C4-2B (cell line): Measurements from ENCODE around the gene FOXK2.

Experiments
- H3K27ac ChIP-seq: fragments of 450-650 bp; 2 replicates; pipeline ENCODE4 v1.5.1; 2017
- ZFX ChIP-seq: fragments of 450-650 bp; IDR thresholded peaks from 2 replicates; pipeline ENCODE4 v1.6.1; 2017
- TF ChIP-seq, protein P1 (sequence below): fragments of 450-650 bp; conservative IDR thresholded peaks from 2 replicates; pipeline ENCODE4 v1.5.1; 2017; ENCODE audit warnings: mild to moderate bottlenecking

The FOXK2 gene

DNA sequence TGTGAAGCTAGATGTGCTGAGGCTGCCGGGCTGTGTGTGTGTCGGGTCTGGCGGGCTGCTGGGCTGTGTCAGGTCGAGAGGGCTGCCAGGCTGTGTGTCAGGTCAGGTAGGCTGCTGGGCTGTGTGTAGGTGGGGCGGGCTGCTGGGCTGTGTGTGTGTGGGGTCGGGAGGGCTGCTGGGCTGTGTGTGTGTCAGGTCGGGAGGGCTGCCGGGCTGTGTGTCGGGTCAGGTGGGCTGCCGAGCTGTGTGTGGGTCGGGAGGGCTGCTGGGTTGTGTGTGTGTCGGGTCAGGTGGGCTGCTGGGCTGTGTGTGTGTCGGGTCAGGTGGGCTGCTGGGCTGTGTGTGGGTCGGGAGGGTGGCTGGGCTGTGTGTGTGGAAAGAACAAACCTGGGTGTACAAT is 120.1 kb downstream of the FOXK2 start:
- H3K27ac ChIP-seq, result no peak overlapping the region
- TF ChIP-seq, protein P1, sequence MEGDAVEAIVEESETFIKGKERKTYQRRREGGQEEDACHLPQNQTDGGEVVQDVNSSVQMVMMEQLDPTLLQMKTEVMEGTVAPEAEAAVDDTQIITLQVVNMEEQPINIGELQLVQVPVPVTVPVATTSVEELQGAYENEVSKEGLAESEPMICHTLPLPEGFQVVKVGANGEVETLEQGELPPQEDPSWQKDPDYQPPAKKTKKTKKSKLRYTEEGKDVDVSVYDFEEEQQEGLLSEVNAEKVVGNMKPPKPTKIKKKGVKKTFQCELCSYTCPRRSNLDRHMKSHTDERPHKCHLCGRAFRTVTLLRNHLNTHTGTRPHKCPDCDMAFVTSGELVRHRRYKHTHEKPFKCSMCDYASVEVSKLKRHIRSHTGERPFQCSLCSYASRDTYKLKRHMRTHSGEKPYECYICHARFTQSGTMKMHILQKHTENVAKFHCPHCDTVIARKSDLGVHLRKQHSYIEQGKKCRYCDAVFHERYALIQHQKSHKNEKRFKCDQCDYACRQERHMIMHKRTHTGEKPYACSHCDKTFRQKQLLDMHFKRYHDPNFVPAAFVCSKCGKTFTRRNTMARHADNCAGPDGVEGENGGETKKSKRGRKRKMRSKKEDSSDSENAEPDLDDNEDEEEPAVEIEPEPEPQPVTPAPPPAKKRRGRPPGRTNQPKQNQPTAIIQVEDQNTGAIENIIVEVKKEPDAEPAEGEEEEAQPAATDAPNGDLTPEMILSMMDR, result no peak
- TF ChIP-seq ZFX, result no peak

GRCh38 chr17:82640036-82640435 is 120.5 kb downstream of the FOXK2 start:
- TF ChIP-seq, protein P1, result no peak
- TF ChIP-seq ZFX, result no peak
- H3K27ac ChIP-seq, result no peak overlapping the region

DNA sequence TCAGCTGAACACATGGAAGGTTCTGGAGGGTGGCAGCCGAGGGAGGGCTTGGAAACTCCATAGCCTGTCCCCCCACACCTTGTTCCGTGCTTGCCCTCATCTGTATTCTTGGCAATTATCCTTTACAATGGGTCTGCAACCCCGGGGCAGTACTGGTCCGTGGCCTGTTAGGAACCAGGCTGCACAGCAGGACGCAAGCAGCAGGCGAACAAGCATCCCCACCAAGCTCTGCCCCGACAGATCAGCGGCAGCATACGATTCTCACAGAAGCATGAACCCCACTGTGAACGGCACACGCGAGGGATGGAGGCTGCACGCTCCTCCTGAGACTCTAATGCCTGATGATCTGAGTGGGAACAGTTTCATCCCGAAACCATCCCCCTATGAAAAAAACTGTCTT is 122.5 kb downstream of the FOXK2 start:
- TF ChIP-seq ZFX, result no peak
- TF ChIP-seq, protein P1, result no peak
- H3K27ac ChIP-seq, result no peak overlapping the region

GRCh38 chr17:82644148-82644547 is 124.6 kb downstream of the FOXK2 start:
- TF ChIP-seq ZFX, result no peak
- TF ChIP-seq, protein P1, result no peak
- H3K27ac ChIP-seq, result no peak overlapping the region

GRCh38 chr17:82645516-82645915 is 126.0 kb downstream of the FOXK2 start:
- H3K27ac ChIP-seq, result no peak overlapping the region
- no peak for TF ChIP-seq ZFX
- TF ChIP-seq, protein P1, result no peak

DNA sequence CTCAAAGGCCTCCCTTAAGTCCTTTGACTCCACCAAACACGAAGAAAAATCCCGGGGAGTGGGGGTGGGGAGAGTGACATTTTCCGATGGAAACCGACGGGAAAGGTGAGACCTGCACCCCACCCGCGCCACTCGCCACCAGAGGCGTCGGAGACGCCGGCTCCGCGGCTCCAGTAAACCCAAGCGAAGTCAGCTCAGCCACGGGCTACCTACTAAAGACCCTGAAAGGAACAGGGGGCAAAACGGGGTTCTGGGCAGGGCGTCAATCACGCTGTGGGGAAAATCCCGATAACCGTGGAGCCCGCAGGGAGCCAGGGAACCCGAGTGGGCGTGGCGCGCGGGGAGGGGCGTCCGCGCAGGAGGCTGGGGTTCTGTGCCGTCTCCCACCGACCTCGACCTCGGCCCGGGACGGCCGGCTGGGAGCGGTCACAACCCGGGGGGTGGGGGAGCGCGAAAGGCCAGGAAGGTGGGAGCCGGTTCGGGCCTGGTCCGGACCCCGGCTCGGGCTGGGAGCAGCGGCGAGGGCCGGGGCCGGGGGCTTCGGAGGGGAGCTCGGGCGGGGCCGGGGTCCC is 128.1 kb downstream of the FOXK2 start:
- peak overlapping the region; percentile 96 for H3K27ac ChIP-seq
- no peak for TF ChIP-seq ZFX
- TF ChIP-seq, protein P1, result no peak

DNA sequence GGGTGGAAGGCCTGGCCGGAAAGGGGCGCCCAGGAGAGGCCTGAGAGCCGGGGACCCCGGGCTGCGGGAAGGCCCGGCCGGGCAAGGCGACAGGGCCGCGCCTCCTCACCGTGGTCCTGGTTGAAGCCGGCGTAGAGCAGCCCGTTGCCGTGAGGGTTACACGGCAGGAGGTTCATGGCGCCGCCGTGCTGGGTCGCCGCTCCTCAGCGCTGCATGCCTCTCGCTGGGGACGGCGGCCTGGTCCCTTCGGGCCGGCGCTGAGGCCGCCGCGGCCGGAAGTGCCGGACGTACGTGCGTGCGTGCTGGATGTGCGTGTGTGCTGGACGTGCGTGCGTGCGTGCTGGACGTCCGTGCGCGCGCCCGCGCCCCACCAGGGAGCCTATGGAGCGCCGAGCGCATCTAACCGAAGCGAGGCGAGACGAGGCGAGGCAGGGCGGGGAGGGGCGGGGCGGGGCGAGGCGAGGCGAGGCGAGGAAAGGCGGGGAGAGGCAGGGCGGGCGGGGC is 128.7 kb downstream of the FOXK2 start, which contains the start of gene WDR45B:
Gene WDR45B (minus strand): TSS at position 280 of the 504 bp plus-strand sequence. CDS start 104 bp downstream, at position 176.
- H3K27ac ChIP-seq, result peak within 1 kb of the TSS; percentile 96
- TF ChIP-seq, protein P1, result no peak
- peak; percentile 98 for TF ChIP-seq ZFX
